ENCODE measurements around the gene JARID2. TPM values are rescaled to one million over a fixed set of nuclear protein-coding genes. Genes with fewer than 3 reads are reported as not detected.

JARID2 gene
- total and polyA plus RNA-seq, 9 of the 15 experiments (the other 6 are each of a cell fraction or from before 2014, with no cell fraction given): 5.0 to 29.0 (median 15.6) TPM

- no peak for TF ChIP-seq ZNF277 (CRISPR knock-in tag; IDR thresholded peaks at IDR 0.05; ENCODE audit: borderline replicate concordance)
- no peak for TF ChIP-seq GTF2E2 (tag; IDR thresholded peaks at IDR 0.05)
- TF ChIP-seq ZNF785 (CRISPR knock-in tag; IDR thresholded peaks at IDR 0.05): no peak
- no peak for TF ChIP-seq NCOA1 (IDR thresholded peaks at IDR 0.05; ENCODE audit: low read depth)
- no peak for TF ChIP-seq ZNF740 (CRISPR knock-in tag; IDR thresholded peaks at IDR 0.05)
- TF ChIP-seq ZNF740 (tag; IDR thresholded peaks at IDR 0.05): no peak; a peak in 1 of 4 replicates
- no peak for TF ChIP-seq ZEB2 (IDR thresholded peaks at IDR 0.05)
- peak in 1 of 2 experiments; percentile 39; a peak in 1 of 4 replicates for TF ChIP-seq FOXA3 (CRISPR knock-in tag; conservative IDR thresholded peaks at IDR 0.05 in 1 of 2, IDR thresholded peaks at IDR 0.05 in 1 of 2)
- no peak for TF ChIP-seq ZNF232 (CRISPR knock-in tag; IDR thresholded peaks at IDR 0.05)
- no peak; the same call in 1 of the 2 replicates for TF ChIP-seq ZNF197 (CRISPR knock-in tag; IDR thresholded peaks at IDR 0.05; ENCODE audit: low read depth)
- TF ChIP-seq ZHX1 (conservative IDR thresholded peaks at IDR 0.05; ENCODE audit: low read length): no peak
- no peak for TF ChIP-seq IFI16 (CRISPR knock-in tag; IDR thresholded peaks at IDR 0.05)
- TF ChIP-seq RREB1 (CRISPR knock-in tag; IDR thresholded peaks at IDR 0.05): no peak
- TF ChIP-seq NCOA4 (IDR thresholded peaks at IDR 0.05; ENCODE audit: partially characterized antibody): no peak
- TF ChIP-seq NFRKB (IDR thresholded peaks at IDR 0.05; ENCODE audit: low read depth): no peak
- peak; percentile 45; the same call in 1 of the 2 replicates for TF ChIP-seq EP300 (IDR thresholded peaks at IDR 0.05; ENCODE audit: low read length)
Measured at GRCh38 chr6:15553736-15554294, 307.9 kb downstream of the JARID2 start (continued).

All from K562 (cell line).